H1 (cell line): ENCODE results near the gene AIG1. TPM values are rescaled to one million over a fixed set of nuclear protein-coding genes. Genes with fewer than 3 reads are reported as not detected.

Experiments used
- CTCF ChIA-PET: fragments of 300-600 bp; sonication (Branson Sonifier 250); formaldehyde crosslinking; loops from one replicate; lab custom pipeline; 2021; ENCODE audit not compliant: partially characterized antibody; lab: Charles Lee
- POLR2A ChIA-PET: fragments of 300-600 bp; sonication (Branson Sonifier 250); formaldehyde crosslinking; loops from one replicate; lab custom pipeline; 2021; ENCODE audit warnings: inconsistent platforms; ENCODE audit not compliant: partially characterized antibody; lab: Charles Lee
- DNase-seq, 2 experiments: peaks; one replicate each; pipeline versions ENCODE4 v3.0.0 to v3.0.0-alpha.2; 2010 to 2022; ENCODE audit warnings: low spot score in 2 of 2, low read depth in 1 of 2, mixed read lengths in 1 of 2
- FAIRE-seq: peaks from 2 replicates; lab custom pipeline; 2011; peaks lifted over from hg19 to GRCh38; lab: Jason Lieb, UNC
- H2AFZ ChIP-seq: 2 replicates; pipeline ENCODE4 v1.8.1; 2012; ENCODE audit warnings: low read length, inconsistent platforms
- H2AK5ac ChIP-seq: 2 replicates; pipeline ENCODE4 v1.6.1; 2013; ENCODE audit warnings: low read depth, low read length
- H2BK120ac ChIP-seq: replicated peaks from 2 replicates; pipeline ENCODE3; 2013; ENCODE audit warnings: low read depth, low read length, inconsistent platforms
- H2BK12ac ChIP-seq: 2 replicates; pipeline ENCODE4 v1.6.1; 2013; ENCODE audit warnings: low read depth, low read length
- H2BK15ac ChIP-seq: 2 replicates; pipeline ENCODE4 v1.6.1; 2013; ENCODE audit warnings: low read length
- H2BK20ac ChIP-seq: 2 replicates; pipeline ENCODE4 v1.6.1; 2013; ENCODE audit warnings: low read length
- H2BK5ac ChIP-seq: 2 replicates; pipeline ENCODE4 v1.6.1; 2013; ENCODE audit warnings: low read depth, low read length
- H3K14ac ChIP-seq: 2 replicates; pipeline ENCODE4 v1.6.1; 2013; ENCODE audit warnings: inconsistent platforms; ENCODE audit not compliant: insufficient read length
- H3K18ac ChIP-seq: 2 replicates; pipeline ENCODE4 v1.6.1; 2013; ENCODE audit warnings: low read length; ENCODE audit errors: extremely low read depth
- H3K23ac ChIP-seq: 2 replicates; pipeline ENCODE4 v1.6.1; 2013; ENCODE audit warnings: inconsistent platforms; ENCODE audit not compliant: insufficient read length
- H3K23me2 ChIP-seq: 2 replicates; pipeline ENCODE4 v1.6.1; 2013; ENCODE audit warnings: low read depth, low read length
- H3K27ac ChIP-seq: 2 replicates; pipeline ENCODE4 v1.6.1; 2011; ENCODE audit warnings: low read depth, low read length, inconsistent platforms
- H3K27me3 ChIP-seq, 4 experiments: replicated peaks in 1 of 4; 1 replicate in 1 of 4; 2 replicates in 3 of 4; pipeline versions ENCODE4 v1.6.1 to v1.8.1; 2011 to 2013; ENCODE audit warnings: low read length in 3 of 4, mild to moderate bottlenecking in 3 of 4, inconsistent platforms in 2 of 4, mixed read lengths in 2 of 4, moderate library complexity in 1 of 4; ENCODE audit not compliant: control insufficient read depth in 3 of 4, insufficient read depth in 3 of 4; ENCODE audit errors: extremely low read depth in 1 of 4
- H3K36me3 ChIP-seq, 4 experiments: 2 replicates each; pipeline versions ENCODE4 v1.6.1 to v1.8.1; 2011 to 2013; ENCODE audit warnings: mild to moderate bottlenecking in 4 of 4, low read length in 3 of 4, moderate library complexity in 2 of 4, control low read depth in 1 of 4, inconsistent platforms in 1 of 4; ENCODE audit not compliant: insufficient read depth in 4 of 4, control insufficient read depth in 2 of 4
- H3K4ac ChIP-seq: replicated peaks from 2 replicates; pipeline ENCODE3; 2013; ENCODE audit warnings: low read length, low read depth, mixed read lengths, inconsistent platforms; ENCODE audit not compliant: insufficient read length
- H3K4me1 ChIP-seq, 4 experiments: replicated peaks in 1 of 4; 1 replicate in 1 of 4; 2 replicates in 3 of 4; pipeline versions ENCODE4 v1.6.1 to v1.8.1; 2011 to 2013; ENCODE audit warnings: low read length in 3 of 4, inconsistent platforms in 2 of 4, mixed read lengths in 1 of 4; ENCODE audit not compliant: insufficient read depth in 4 of 4, control insufficient read depth in 3 of 4
- H3K4me2 ChIP-seq, 2 experiments: 2 replicates each; pipeline versions ENCODE4 v1.6.1 to v1.8.1; 2011 to 2013; ENCODE audit warnings: low read depth in 2 of 2, low read length in 2 of 2, control low read depth in 1 of 2, inconsistent platforms in 1 of 2, mild to moderate bottlenecking in 1 of 2; ENCODE audit not compliant: insufficient read depth in 1 of 2
- H3K4me3 ChIP-seq, 4 experiments: fragments of 200-600, 300-600 bp in 1 of 4; sonication (generic), shearing (Covaris generic), sonication (Bioruptor Twin) in 1 of 4; 2 replicates each; pipeline versions ENCODE4 v1.5.1 to v1.8.1; 2011 to 2016; ENCODE audit warnings: low read length in 4 of 4, low read depth in 3 of 4, control low read depth in 2 of 4, inconsistent platforms in 2 of 4, mild to moderate bottlenecking in 2 of 4, mixed read lengths in 1 of 4, moderate library complexity in 1 of 4; ENCODE audit not compliant: insufficient read depth in 2 of 4; ENCODE audit errors: extremely low read depth in 1 of 4
- H3K56ac ChIP-seq: replicated peaks from 2 replicates; pipeline ENCODE3; 2013; ENCODE audit warnings: low read depth, mild to moderate bottlenecking, mixed read lengths, low read length, inconsistent platforms; ENCODE audit not compliant: insufficient read length
- H3K79me1 ChIP-seq: 2 replicates; pipeline ENCODE4 v1.6.1; 2013; ENCODE audit warnings: low read depth, low read length, control low read depth
- H3K79me2 ChIP-seq, 2 experiments: 2 replicates each; pipeline versions ENCODE4 v1.6.1 to v1.8.1; 2012 to 2013; ENCODE audit warnings: low read length in 2 of 2, mild to moderate bottlenecking in 2 of 2, inconsistent platforms in 1 of 2; ENCODE audit not compliant: insufficient read depth in 2 of 2, control insufficient read depth in 1 of 2
- H3K9ac ChIP-seq, 4 experiments: replicated peaks in 1 of 4; 1 replicate in 1 of 4; 2 replicates in 3 of 4; pipeline versions ENCODE4 v1.6.1 to v1.8.1; 2011 to 2013; ENCODE audit warnings: low read depth in 3 of 4, low read length in 3 of 4, control low read depth in 2 of 4, mild to moderate bottlenecking in 2 of 4, moderate library complexity in 2 of 4, inconsistent platforms in 1 of 4; ENCODE audit errors: extremely low read depth in 1 of 4
- H3K9me3 ChIP-seq, 2 experiments: 2 replicates each; pipeline versions ENCODE4 v1.6.1 to v1.8.1; 2012 to 2013; ENCODE audit warnings: mild to moderate bottlenecking in 2 of 2, moderate library complexity in 2 of 2, control low read depth in 1 of 2, inconsistent platforms in 1 of 2, low read depth in 1 of 2, low read length in 1 of 2, mixed read lengths in 1 of 2; ENCODE audit not compliant: insufficient read depth in 2 of 2
- H4K20me1 ChIP-seq, 2 experiments: replicated peaks in 1 of 2; 2 replicates each; pipeline versions ENCODE3 to v1.8.1; 2011 to 2013; ENCODE audit warnings: inconsistent platforms in 2 of 2, low read length in 2 of 2, mild to moderate bottlenecking in 1 of 2; ENCODE audit not compliant: insufficient read depth in 2 of 2, control insufficient read depth in 1 of 2
- H4K5ac ChIP-seq: 2 replicates; pipeline ENCODE4 v1.6.1; 2013; ENCODE audit warnings: low read length, low read depth, mixed read lengths, inconsistent platforms; ENCODE audit not compliant: insufficient read length
- H4K8ac ChIP-seq: 2 replicates; pipeline ENCODE4 v1.8.0; 2013; ENCODE audit warnings: mild to moderate bottlenecking, moderate library complexity, low read length, inconsistent platforms; ENCODE audit not compliant: insufficient read depth; ENCODE audit errors: extremely low read depth
- H4K91ac ChIP-seq: replicated peaks from 2 replicates; pipeline ENCODE3; 2013; ENCODE audit warnings: low read length, mixed read lengths, inconsistent platforms; ENCODE audit not compliant: insufficient read length
- ATF3 ChIP-seq: IDR thresholded peaks from 2 replicates; pipeline ENCODE4 v1.6.1; 2011; ENCODE audit warnings: low read depth, mild to moderate bottlenecking, low read length; ENCODE audit not compliant: insufficient read depth
- CHD1 ChIP-seq: IDR thresholded peaks from 2 replicates; pipeline ENCODE4 v1.6.1; 2012; ENCODE audit warnings: low read depth, low read length, improper control_type of control experiment
- EGR1 ChIP-seq: IDR thresholded peaks from 2 replicates; pipeline ENCODE4 v1.6.1; 2011; ENCODE audit warnings: low read depth, low read length, borderline replicate concordance
- HDAC2 ChIP-seq, 2 experiments: fragments of 300-600 bp in 1 of 2; sonication (generic) in 1 of 2; IDR thresholded peaks; 2 replicates each; pipeline ENCODE4 v1.6.1; 2011 to 2012; ENCODE audit warnings: low read depth in 2 of 2, low read length in 2 of 2, mild to moderate bottlenecking in 2 of 2, moderate library complexity in 2 of 2, borderline replicate concordance in 1 of 2, inconsistent platforms in 1 of 2
- KDM1A ChIP-seq: fragments of 200-600, 300-600 bp; sonication (generic); IDR thresholded peaks from 2 replicates; pipeline ENCODE4 v1.7.1; 2016; ENCODE audit warnings: mild to moderate bottlenecking, low read length, borderline replicate concordance
- KDM5A ChIP-seq: fragments of 200-600 bp; IDR thresholded peaks from 2 replicates; pipeline ENCODE4 v1.7.1; 2012; ENCODE audit warnings: mild to moderate bottlenecking, low read length, inconsistent platforms, mixed read lengths
- POLR2A ChIP-seq, 2 experiments: IDR thresholded peaks; 1 replicate in 1 of 2; 2 replicates in 1 of 2; pipeline ENCODE4 v1.6.1; 2011; ENCODE audit warnings: low read depth in 2 of 2, low read length in 2 of 2, mild to moderate bottlenecking in 2 of 2; ENCODE audit errors: control extremely low read depth in 1 of 2
- POU5F1 ChIP-seq: IDR thresholded peaks from 2 replicates; pipeline ENCODE4 v1.6.1; 2011; ENCODE audit warnings: low read depth, mild to moderate bottlenecking, low read length, moderate library complexity
- RAD21 ChIP-seq, 2 experiments: IDR thresholded peaks in 1 of 2; conservative IDR thresholded peaks in 1 of 2; 2 replicates each; pipeline ENCODE4 v1.6.1; 2011; ENCODE audit warnings: low read depth in 2 of 2, low read length in 2 of 2, improper control_type of control experiment in 1 of 2, inconsistent platforms in 1 of 2, mild to moderate bottlenecking in 1 of 2, moderate library complexity in 1 of 2
- RBBP5 ChIP-seq: IDR thresholded peaks from 2 replicates; pipeline ENCODE4 v1.7.1; 2012; ENCODE audit warnings: low read depth, mild to moderate bottlenecking, inconsistent platforms, low read length, moderate library complexity, borderline replicate concordance
- RXRA ChIP-seq: IDR thresholded peaks from 2 replicates; pipeline ENCODE4 v1.6.1; 2011; ENCODE audit warnings: low read depth, mild to moderate bottlenecking, low read length, moderate library complexity; ENCODE audit not compliant: insufficient read depth
- SP4 ChIP-seq: IDR thresholded peaks from 2 replicates; pipeline ENCODE4 v1.6.1; 2012; ENCODE audit warnings: low read length, inconsistent platforms
- SUZ12 ChIP-seq: fragments of 200-600 bp; sonication (generic); IDR thresholded peaks from 2 replicates; pipeline ENCODE4 v1.6.1; 2012; ENCODE audit warnings: mild to moderate bottlenecking, inconsistent platforms, low read length, moderate library complexity, mixed read lengths
- WGBS, 2 experiments: shearing (Covaris generic) in 1 of 2; methylation state at CpG; one replicate each; pipeline versions ENCODE4 v1.1.6 to v1.1.7; 2013 to 2015; ENCODE audit warnings: low lambda C conversion rate in 2 of 2, mixed read lengths in 2 of 2, inconsistent platforms in 1 of 2, low coverage in 1 of 2, missing lambda C conversion rate in 1 of 2; ENCODE audit not compliant: insufficient replicate concordance in 2 of 2, insufficient coverage in 1 of 2, insufficient read length in 1 of 2; ENCODE audit errors: extremely low coverage in 1 of 2, missing lambda C conversion rate in 1 of 2; 5-methylcytosine and 5-hydroxymethylcytosine counted together
- polyA plus RNA-seq, 7 experiments: library from polyadenylated mRNA; depleted of rRNA in 3 of 7; stranded (reverse) in 5 of 7; unstranded in 2 of 7; fragments of >200 nt in 5 of 7; fragments of 200-250 nt in 2 of 7; gene quantifications; 1 replicate in 5 of 7; 2 replicates in 1 of 7; 4 replicates in 1 of 7; pipeline versions ENCODE4 v1.2.1 to v1.2.3, GENCODE V29; 2011 to 2013; ENCODE audit warnings: missing spikeins in 2 of 7, mixed read lengths in 2 of 7
- total RNA-seq: library from RNA; stranded (reverse); fragmentation: NEBNext Ultra II Directional; extraction: Animal tissue kit (Norgen Biotek cat#: 25700); gene quantifications from 2 replicates; pipeline ENCODE4 v1.2.1, GENCODE V29; 2021

Gene AIG1
- total and polyA plus RNA-seq, 2 of the 8 experiments (the other 6 are each of a cell fraction or from before 2014, with no cell fraction given), result 56.6 to 58.4 TPM

- 91% methylated on average over 6 of the region's 6 CpGs; no CpG with 5 or more reads in 1 of the 2 experiments for WGBS, 2 experiments
- Histone ChIP-seq H2BK120ac (no peak overlapping the region), H3K4me1 (0 out of 7 replicates have a peak, but pooled peaks cover 0 to 2% (median 0%) of the 10 kb centered on the region in 4 experiments), H3K23ac (no peak overlapping the region), H2BK20ac (no peak overlapping the region), H4K5ac (no peak overlapping the region), H3K4me2 (no peak overlapping the region), H2BK5ac (no peak overlapping the region; the same call in 1 of the 2 replicates), H3K79me1 (no peaks in the 10 kb centered on the region; the same call in 1 of the 2 replicates), H3K18ac (no peak overlapping the region), H3K27ac (no peak overlapping the region), H4K91ac (no peak overlapping the region), H3K79me2 (no peaks in the 10 kb centered on the region), H3K27me3 (no peaks in the 10 kb centered on the region), H3K4me3 (no peak overlapping the region), H4K20me1 (peaks cover 0 to 2% of the 10 kb centered on the region in 2 experiments), H2AK5ac (no peak overlapping the region), H3K9me3 (no peaks in the 10 kb centered on the region), H2BK12ac (no peak overlapping the region), H3K56ac (no peak overlapping the region), H3K36me3 (no peaks in the 10 kb centered on the region), H2AFZ (no peak overlapping the region), H3K9ac (no peak overlapping the region), H3K23me2 (no peaks in the 10 kb centered on the region), H2BK15ac (no peak overlapping the region), H4K8ac (no peak overlapping the region), H3K4ac (no peak overlapping the region), H3K14ac (peak overlapping the region; percentile 90)
- POLR2A ChIA-PET, result no interaction called here
- DNase-seq, result no peak
- CTCF ChIA-PET, result interaction anchor here (1.4 to 1.7 kb wide), 2 partner anchors 35 to 135 kb away, joined by 3 read pairs; no protein-coding TSS in a partner anchor
- no peak for FAIRE-seq
- TF ChIP-seq SUZ12 (no peak), RAD21 (IDR thresholded peaks at IDR 0.05 in 1 of 2, conservative IDR thresholded peaks at IDR 0.05 in 1 of 2; ENCODE audit: low read depth in 2 of 2, low read length in 2 of 2) (no peak), KDM5A (no peak), RXRA (no peak), POLR2A (IDR thresholded peaks at IDR 0.05; ENCODE audit: control extremely low read depth in 1 of 2, low read depth in 2 of 2, low read length in 2 of 2) (no peak), HDAC2 (IDR thresholded peaks at IDR 0.05; ENCODE audit: borderline replicate concordance in 1 of 2, low read depth in 2 of 2, low read length in 2 of 2) (no peak), RBBP5 (no peak), POU5F1 (no peak), EGR1 (no peak), KDM1A (no peak), ATF3 (no peak), SP4 (no peak), CHD1 (no peak)
Measured at GRCh38 chr6:143097224-143097795, 36.6 kb downstream of the AIG1 start.
